GM18858 (cell line): Measurements from ENCODE around the gene TSPAN32.

Experiments used
- ATAC-seq: cut with Tn5 transposase; IDR thresholded peaks from one replicate; pipeline ENCODE4 v1.9.1; 2021; ENCODE audit not compliant: unreplicated experiment

TSPAN32 gene

DNA sequence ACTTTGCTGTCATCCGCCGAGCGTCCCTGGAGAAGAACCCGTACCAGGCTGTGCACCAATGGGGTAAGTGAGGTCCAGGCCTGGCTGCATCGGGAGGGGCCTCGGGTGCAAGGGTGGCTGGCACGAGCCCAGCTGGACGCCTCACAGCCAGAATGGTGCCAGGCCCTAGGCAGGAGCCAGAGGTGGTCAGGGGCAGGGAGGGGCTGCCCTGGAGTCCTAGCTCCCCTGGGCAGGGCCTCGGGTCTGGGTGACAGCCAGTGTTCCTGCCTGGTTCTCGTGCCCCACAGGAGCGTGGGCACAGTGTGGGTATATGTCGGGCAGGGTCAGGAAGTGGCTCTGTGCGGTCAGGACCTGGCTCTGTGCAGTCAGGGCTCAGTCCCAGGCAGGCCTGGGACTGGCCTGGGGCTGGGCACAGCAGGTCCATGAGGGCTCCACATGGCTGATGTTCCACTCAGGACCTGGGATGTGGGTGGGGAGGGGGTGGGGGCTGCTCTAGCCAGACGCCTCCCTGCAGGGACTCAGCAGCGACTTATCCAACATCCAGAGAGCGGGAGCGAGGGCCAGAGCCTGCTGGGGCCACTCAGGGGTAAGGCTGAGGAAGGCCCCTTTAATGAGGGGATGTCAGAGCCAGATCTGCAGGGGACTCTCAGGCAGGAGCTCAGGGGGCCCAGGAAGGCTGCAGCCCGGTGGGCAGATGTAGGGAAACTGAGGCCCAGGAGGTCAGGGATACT is 1.2 kb downstream of the TSPAN32 start:
- no peak for ATAC-seq

DNA sequence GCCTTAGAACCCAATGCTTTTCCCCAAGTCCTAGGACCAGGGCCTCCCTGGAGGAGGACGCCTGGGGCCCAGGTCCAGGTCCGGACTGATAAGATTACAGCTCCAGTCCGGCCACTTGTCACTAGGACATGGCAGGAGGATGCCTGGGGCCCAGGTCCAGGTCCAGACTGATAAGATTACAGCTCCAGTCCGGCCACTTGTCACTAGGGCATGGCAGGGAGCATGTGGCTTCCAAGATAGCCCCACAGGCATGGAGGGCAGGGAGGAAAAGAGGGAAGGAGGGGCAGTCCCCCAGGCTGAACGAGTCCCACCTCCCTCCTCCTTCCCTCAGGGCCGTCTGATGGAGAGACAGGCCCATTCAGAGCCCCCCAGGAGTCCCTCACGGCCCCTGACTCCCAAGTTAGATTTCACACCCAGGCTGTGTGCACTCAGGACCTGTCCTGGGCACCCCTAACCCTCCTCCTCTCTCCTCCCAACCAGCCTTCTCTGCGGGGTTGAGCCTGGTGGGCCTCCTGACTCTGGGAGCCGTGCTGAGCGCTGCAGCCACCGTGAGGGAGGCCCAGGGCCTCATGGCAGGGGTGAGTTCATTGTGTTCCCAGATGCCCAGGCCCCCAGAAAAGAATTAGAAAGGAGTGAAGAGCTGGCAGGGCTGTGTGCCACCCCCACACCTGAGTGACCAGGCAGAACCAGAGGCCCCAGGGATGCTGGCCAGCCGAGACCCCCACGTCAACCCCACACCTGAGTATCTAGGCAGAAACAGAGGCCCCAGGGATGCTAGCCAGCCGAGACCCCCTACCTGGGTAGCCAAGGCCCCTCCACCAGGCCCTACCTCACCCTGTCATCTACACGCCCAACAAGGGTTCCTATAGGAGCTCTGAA is 2.1 kb downstream of the TSPAN32 start:
- ATAC-seq: no peak

DNA sequence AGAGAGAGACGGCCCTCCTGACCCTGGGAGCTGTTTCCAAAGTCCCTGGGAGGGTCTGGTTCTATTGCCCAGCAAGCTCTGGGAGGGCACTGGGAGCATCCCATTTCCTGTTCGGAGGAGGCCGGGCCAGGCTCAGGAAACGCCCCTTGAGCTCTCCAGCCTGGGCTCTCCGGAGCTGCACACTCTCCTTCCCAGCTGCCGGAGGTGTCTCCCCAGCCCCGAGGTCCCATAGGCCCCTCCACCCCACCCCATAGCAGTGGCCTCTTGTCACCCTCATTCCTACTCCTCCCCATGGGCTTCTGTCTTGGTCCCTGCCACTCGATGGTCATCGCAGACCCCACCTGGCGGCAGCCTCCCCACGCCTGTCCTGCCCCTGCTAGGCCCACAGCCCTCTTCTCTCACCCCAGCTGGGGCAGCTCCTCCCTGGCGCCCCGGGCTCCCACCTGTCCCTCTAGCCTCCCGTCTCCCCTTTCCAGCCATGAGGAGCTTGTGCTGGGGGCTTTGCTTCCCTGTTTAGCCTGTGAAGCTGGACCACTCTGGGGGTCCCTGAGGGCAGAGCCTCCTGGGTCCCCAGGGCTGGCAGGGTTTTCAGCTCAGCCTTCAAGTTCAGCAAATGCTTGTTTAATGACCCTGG is 2.8 kb downstream of the TSPAN32 start:
- no peak for ATAC-seq

DNA sequence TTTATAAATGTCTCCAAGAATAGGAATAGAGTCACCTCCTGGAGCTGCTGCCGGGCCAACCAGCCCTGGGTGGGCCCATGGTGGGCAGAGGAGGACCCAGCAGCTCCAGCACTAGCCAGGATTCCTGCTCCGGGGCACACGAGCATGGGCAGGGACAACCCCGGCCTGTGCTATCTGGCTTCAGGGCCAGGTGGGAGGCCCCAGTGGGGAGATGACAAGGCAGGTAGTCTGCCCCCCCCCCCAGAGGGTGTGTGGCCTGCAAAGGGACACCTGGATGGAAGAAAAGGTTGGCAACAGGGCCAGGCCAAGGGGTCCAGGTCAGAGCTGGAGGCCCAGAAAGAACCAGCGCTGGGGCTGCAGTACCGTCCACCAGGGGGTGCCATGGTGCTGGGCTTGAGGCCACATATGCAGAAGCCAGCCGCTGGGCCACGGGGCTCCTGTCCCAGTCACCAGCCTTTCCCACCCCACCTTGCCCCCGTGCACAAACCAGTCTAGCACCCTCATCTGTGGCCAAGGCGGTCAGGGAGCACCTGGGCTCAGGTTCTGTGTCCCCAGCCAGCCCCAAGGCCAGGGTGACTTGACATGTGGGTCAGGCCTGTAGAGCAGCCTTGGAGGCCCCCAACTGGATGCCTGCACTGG is 3.4 kb downstream of the TSPAN32 start:
- ATAC-seq: no peak

DNA sequence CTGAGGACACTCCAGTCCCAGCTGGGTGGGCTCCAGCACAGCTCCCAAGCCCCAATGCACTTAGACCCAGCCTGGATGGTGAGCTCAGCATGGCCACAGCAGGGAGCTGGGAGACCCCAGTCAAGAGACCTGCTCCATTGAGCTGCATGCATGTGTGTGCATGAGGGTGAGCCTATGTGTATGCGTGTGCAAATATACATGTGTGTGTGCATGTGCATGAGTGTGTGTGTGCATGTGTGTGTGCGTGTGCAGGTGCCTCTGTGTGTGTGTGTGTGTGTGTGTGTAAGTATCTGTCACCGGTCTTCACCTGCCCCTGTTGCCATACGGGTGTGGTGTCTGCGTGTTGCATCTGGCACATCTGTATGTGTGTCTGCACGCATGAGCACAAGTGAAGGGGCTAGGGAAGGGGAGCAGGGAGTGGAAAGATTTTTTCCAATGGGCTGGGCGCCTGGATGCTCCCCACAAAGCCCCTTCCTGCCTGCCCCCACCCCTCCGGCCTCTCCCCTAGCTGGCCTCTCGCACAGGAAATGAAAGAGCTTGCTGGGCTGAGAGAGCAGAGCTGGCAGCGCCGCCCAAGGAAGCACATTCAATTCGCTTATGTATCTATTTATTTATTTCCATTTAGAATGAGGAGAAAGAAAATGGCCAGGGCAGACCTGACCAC is 4.1 kb downstream of the TSPAN32 start:
- no peak for ATAC-seq

DNA sequence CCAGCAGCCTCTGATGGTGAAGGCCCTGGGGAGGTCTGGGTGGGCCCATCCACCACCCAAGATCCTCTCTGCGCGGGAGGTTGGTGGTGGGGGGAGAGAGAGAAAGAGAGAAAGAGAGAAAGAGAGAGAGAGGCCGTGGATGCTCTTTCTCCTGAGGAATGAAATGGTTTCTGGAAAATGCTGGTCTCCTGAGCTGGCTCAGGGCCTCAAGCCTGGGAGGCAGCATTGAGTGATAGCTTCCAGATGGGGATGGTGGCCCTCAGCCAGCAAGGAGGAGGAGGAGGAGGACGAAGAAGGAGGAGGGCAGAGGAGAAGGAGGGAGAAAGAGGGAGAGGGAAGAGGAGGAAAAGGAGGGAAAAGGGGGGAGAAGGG is 4.6 kb downstream of the TSPAN32 start:
- ATAC-seq: no peak

DNA sequence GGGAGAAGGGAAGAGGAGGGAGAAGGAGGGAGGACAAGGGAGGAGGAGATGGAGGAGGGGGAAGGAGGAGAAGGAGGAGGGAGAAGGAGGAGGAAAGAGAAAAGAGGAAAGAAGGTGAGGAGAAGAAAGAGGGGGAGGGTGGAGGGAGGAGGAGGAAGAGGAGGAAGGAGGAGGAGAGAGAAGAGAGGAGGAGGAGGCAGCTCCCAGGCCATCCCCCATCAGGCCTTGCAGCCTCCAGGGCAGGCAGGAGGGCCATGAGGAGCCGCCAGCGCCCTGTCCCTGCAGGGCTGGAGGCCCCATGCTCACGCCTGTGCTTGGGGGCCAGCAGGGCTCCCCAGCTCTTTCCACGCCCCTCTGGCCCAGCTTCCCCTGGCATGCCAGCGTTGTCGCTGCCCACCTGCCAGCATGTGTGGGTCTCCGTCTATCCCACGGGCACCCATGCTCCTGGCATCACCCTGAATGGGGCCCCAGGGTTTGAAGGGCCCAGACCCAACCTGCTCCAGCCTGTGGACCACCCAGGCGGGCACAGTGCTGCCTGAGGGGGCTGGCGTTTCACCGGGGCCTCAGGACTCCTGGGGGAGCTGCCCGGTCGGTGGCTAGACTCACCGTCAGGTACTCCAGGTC is 5.2 kb downstream of the TSPAN32 start:
- no peak for ATAC-seq

DNA sequence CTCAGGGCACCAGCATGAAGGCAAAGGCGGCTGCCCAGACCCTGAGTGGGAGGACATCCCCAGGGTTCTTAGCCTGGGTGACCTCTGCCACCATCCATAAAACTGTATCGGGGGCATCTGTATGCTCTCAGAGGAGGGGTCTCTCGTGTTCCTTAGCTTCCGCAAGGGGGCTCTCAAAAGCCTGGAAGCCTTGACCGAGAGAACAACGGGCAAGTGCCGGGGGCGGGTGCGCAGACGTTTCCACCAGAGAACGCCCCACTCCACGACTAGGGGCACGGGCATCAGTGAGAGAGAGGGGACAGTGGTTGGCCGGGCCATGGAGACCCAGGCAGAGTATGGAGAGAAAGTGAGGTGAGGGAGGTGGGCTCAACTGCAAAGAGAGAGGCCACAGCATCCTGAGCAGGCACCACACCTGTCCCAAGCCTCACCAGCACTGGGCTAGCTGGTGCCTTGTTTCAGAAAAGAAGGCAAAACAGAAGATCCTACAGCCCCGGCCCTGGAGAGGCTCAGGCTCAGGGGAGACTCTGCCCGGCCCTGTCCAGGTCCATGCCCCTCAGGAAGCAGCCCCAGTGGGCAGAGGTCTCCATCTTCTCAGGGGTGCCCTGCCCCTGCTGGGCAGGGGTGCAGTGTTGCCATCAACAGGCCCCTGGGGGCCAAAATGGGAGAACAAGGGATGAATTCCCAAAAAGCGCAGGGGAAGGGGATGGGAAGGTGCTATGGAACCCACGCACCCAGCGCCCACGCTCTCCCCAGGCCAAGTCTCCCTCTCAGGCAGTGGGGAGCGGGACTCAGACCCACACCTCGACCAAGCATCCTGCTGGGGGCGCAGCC is 5.9 kb downstream of the TSPAN32 start:
- no peak for ATAC-seq

DNA sequence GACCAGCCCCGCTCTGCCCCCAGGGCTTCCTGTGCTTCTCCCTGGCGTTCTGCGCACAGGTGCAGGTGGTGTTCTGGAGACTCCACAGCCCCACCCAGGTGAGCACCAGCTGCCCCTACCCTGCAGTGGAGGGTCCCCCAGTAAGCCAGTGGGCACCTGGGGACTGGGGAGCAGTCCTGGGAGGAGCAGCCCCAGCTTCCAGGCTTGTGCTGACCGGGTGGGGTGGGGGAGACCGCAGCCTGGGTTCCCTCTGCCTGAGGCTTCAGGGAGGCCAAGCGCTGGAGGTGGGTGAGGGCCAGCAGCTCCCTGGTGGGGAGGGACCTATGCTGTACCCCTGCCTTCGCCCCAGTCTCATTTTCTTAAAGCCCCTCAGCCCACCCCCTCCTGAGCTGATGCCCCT is 6.9 kb downstream of the TSPAN32 start:
- ATAC-seq: no peak

DNA sequence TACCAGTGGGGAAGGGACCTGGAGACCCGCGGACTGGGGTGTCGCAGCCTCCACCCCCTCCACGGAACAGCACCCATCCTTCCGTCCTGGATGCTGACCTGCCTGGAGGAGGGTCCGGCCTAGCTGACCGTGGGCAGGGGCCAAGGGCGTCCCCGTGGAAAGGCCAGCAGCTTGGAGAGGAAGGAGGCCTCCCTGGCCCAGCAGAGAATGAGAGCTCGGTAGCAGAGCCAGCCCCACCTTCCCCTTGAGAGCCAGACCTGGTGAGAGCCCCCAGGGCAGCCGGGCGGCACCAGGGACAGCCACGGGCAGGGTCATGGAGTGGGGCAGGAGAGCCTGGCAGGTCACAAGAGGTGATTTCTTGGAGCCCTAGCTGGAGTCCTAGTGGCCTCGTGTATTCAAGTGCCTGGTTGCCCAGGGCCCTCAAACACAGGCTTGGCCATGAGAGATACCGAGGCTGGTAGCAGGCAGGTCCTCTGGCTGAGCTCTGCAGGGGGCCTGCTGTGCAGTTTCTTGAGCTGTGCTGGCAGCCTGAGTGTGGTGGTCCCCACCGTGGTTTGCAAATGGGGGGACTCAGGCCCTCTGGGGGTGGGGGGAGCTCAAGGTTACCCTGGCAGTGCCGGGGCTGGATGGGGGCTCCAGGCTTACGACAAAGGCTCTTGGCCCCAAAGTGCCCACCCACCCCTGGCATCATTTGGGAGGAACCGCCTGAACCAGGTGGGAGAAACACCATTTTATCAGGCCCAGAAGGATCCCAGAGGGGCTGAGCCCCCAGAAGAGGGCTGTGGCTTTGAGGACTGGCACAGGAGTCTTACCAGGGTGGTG is 7.6 kb downstream of the TSPAN32 start:
- no peak for ATAC-seq

DNA sequence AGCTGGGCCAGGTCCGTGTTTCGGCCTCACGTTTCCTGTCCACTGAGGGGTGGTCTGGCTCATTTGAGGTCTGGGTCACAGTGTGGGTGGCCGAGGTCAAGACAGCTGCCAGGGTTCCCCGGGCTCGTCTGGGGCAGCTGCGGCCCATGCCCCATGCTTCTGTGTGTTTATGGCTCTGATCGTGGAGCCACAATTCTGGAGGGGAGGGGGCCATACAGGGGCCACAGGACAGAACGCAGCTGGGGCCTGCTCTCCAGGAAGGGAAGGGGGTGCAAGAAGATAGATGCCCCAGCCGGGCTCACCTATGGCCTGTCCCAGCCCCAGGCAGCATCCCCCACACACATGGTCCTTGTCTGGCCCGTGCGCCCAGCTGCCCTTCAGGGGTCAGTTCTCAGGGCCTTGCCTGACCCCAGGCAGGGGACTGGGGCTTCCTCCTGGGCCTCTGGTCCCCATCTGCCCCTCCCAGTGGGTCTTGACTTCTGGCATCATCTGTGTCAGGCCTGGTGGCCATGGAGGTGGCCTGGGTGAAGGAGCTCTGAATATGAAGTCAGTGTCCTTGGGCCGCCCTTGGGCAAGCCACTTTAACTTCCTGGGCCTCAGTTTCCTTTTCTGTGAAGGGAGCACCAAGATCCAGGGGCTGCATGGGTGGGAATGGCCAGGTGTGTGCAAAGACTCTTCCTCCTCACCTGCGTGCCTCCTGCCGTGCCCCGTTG is 8.4 kb downstream of the TSPAN32 start:
- ATAC-seq: no peak

DNA sequence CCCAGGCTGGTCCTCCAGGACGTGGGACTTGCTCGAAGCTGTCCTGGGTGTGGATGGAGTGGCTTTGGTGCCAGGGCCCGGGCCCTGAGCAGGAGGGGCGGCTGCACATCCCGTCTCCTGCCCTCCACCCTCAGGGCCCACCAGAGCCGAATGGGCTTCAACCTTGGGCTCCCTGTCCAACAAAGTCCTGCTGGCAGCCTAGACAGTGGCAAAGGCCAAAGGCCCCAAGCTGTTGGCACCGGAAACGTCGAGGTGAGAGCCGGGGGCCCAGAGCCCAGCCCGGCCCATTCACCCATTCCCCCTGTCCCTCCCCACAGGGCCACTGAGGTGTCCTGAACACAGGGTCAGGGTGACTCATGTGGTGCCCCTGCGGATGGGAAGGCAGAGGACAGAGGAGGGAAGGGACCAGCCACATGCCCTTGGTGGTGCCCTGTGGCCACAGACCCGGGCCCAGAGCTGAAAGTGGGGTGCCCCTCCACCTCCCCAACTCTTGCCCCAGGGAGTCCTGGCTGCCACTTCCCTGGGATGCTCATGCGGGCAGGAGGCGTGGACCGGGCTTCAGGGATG is 9.1 kb downstream of the TSPAN32 start:
- no peak for ATAC-seq

DNA sequence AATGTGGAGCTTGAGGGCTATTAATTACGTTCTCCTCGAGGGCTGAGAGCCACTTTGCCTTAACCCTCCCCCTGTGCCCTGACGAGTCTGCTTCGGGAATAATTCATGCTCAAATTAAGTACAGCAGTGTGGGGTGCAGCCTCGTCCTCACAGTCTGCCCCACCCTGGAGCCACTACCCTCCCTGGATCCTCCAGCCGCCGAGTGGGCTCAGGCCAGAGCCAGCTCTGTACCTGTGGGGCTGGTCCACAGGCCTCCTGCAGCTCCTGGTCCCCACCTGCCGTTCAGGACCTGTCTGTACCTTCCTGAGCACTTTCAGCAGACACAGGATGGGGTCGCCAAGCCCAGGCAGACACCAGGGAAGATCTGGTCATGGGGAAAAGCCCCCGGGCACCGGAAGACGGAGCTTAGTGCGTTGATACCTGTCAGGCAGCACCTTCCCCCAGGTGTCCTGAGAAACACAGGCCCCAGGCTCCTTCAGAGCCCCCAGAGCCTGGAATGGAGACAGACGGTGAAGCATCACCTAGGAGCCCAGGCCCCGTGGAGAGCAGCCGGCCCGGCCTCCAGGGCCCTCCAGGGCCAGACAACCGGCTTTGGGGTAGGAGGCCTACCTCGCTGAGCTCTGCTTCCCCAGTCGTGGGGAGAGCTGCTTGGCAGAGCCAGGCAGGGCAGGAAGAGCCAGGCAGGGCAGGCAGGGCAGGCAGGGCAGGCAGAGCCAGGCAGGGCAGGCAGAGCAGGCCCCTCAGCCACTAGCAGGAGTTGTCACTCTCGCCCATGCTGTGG is 9.7 kb downstream of the TSPAN32 start:
- ATAC-seq: no peak

DNA sequence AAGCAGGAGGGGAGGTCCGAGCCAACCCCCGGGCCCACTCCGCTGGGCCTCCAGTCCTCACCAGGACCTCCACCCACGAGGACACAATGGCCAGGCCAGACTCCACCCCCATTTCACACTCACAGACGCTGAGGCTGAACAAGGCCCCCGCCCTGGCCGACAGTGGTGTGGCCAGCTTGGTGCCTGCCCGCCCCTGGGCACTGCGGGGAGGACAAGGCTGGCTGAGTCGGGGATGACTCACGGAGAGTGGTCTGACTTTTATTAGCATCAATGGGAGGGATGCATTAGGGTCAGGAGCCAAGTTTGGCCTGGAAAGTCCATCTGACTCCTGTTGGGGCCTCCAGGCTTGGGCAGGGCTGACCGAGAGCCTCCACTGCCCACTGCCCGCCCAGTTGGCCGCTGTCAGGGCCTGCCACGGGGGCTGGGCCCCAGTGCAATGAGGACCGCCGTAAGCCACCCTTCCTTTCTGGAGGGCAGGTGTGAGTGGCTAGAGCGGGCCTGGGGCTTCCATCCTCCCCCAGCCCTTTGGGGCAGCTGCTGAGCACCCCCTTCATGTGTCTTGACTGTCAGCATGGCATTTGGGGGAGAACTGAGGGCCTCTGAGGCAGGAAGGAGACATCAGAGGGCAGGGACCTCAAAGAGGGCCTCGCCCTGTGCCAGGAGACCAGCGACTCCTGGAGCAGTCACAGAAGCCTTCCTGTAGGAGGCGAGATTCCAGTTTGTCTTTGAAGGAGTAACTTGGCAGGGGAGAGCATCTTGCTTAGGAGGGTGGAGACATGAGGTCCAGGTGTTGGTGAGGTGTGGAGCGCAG is 10.6 kb downstream of the TSPAN32 start:
- ATAC-seq: no peak

DNA sequence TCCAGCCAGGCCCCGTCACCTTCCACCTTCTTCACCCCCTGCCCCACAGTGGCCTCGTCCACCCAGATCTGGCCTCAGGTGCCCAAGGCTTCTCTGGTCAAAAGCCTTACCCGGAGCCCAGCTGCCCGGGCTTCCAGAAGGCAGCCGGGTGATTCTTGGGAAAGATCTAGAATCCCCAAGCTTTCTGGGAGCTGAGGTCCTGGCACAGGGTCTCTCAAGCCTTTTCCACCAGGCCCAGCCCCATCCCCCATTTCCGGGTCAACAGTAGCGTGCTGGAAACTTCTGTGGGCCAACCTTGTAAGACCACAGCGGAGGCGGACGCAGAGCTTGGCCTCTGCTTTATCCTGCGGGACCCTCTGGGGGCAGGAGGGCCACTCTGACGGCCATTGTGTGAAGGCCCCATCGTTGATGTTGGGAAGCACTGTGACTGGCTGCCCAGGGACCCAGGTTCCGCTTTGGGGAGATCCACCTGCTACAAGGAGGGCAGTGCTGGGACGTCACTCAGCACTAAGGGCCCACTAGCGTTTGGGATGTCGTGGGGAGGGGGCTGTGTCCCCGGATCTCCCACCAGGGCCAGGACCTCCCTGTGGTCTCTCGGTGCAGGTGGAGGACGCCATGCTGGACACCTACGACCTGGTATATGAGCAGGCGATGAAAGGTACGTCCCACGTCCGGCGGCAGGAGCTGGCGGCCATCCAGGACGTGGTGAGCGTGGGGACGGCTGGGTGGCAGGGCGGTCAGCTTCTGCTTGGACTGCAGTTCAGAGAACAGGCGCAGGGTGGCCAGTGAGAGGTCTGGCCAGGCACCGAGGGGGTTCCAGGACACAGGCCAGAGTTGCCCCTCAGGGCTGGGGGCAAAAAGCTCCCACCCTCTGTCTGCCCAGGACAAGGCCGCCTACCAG is 11.5 kb downstream of the TSPAN32 start:
- ATAC-seq: no peak
